GM19372 (cell line): Measurements from ENCODE around the gene AFDN.

ENCODE experiments used
- ATAC-seq: cut with Tn5 transposase; IDR thresholded peaks from one replicate; pipeline ENCODE4 v1.9.1; 2021; ENCODE audit warnings: mild to moderate bottlenecking, low read depth, moderate library complexity; ENCODE audit not compliant: unreplicated experiment

The AFDN gene

GRCh38 chr6:167948716-167949115 is 122.0 kb downstream of the AFDN start:
- ATAC-seq = no peak

- no peak for ATAC-seq
Observed at GRCh38 chr6:167949121-167949684, 122.5 kb downstream of the AFDN start.

GRCh38 chr6:167951781-167952511 is 125.2 kb downstream of the AFDN start:
- no peak for ATAC-seq

- ATAC-seq = no peak
Observed at GRCh38 chr6:167952512-167952859, 125.8 kb downstream of the AFDN start.

- ATAC-seq = no peak
Observed at GRCh38 chr6:167953551-167953950, 126.8 kb downstream of the AFDN start.

- no peak for ATAC-seq
Observed at GRCh38 chr6:167954151-167954550, 127.4 kb downstream of the AFDN start.

GRCh38 chr6:167956491-167956890 is 129.8 kb downstream of the AFDN start:
- no peak for ATAC-seq

- no peak for ATAC-seq
Observed at GRCh38 chr6:167956983-167957492, 130.3 kb downstream of the AFDN start.

GRCh38 chr6:167957626-167958025 is 130.9 kb downstream of the AFDN start:
- no peak for ATAC-seq

- no peak for ATAC-seq
Observed at GRCh38 chr6:167960579-167960978, 133.9 kb downstream of the AFDN start.

- no peak for ATAC-seq
Observed at GRCh38 chr6:167962711-167963110, 136.0 kb downstream of the AFDN start.

GRCh38 chr6:167963589-167964057 is 136.9 kb downstream of the AFDN start:
- no peak for ATAC-seq

GRCh38 chr6:167965592-167966539 is 139.2 kb downstream of the AFDN start:
- ATAC-seq = no peak

GRCh38 chr6:167966540-167966905 is 139.8 kb downstream of the AFDN start:
- ATAC-seq = no peak

GRCh38 chr6:167968091-167968490 is 141.4 kb downstream of the AFDN start:
- ATAC-seq = no peak

GRCh38 chr6:167970230-167970629 is 143.5 kb downstream of the AFDN start:
- no peak for ATAC-seq

- no peak for ATAC-seq
Observed at GRCh38 chr6:167972193-167972592, 145.5 kb downstream of the AFDN start.

GRCh38 chr6:167973148-167973885 is 146.6 kb downstream of the AFDN start:
- ATAC-seq = no peak

GRCh38 chr6:167974640-167975344 is 148.1 kb downstream of the AFDN start:
- ATAC-seq = no peak

GRCh38 chr6:167975458-167975857 is 148.7 kb downstream of the AFDN start:
- ATAC-seq = no peak
